GM19351 (cell line): ENCODE data around the gene RASD2.

ENCODE experiments used
- ATAC-seq: cut with Tn5 transposase; IDR thresholded peaks from one replicate; pipeline ENCODE4 v1.9.1; 2021; ENCODE audit warnings: mild to moderate bottlenecking, moderate library complexity; ENCODE audit not compliant: unreplicated experiment

RASD2 gene

GRCh38 chr22:35599364-35599763 is 58.7 kb downstream of the RASD2 start:
- no peak for ATAC-seq

GRCh38 chr22:35600476-35600875 is 59.8 kb downstream of the RASD2 start:
- no peak for ATAC-seq

DNA sequence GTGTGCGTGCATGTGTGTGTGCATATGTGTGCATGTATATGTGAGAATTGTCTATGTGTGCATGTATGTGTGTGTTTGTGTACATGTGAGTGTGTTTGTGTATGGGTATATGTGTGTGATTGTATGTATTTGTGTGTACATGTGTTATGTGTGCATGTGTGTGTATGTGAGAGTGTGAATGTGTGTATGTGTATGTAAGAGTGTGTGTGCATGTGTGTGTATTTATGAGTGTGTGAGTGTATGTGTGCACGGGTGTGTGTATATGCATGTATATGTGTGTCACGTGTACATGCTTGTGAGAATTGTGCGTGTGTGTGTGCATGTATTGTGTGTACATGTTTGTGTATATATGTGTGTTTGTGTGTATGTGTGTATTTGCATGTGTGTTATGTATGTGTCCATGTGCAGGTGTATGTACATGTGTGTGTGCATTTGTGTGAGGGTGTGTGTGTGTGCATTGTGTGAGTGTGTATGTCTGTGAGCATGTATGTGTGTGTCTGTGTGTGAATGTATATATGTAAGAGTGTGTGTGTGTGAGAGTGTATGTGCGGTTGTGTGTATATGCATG is 60.5 kb downstream of the RASD2 start:
- ATAC-seq, result no peak

DNA sequence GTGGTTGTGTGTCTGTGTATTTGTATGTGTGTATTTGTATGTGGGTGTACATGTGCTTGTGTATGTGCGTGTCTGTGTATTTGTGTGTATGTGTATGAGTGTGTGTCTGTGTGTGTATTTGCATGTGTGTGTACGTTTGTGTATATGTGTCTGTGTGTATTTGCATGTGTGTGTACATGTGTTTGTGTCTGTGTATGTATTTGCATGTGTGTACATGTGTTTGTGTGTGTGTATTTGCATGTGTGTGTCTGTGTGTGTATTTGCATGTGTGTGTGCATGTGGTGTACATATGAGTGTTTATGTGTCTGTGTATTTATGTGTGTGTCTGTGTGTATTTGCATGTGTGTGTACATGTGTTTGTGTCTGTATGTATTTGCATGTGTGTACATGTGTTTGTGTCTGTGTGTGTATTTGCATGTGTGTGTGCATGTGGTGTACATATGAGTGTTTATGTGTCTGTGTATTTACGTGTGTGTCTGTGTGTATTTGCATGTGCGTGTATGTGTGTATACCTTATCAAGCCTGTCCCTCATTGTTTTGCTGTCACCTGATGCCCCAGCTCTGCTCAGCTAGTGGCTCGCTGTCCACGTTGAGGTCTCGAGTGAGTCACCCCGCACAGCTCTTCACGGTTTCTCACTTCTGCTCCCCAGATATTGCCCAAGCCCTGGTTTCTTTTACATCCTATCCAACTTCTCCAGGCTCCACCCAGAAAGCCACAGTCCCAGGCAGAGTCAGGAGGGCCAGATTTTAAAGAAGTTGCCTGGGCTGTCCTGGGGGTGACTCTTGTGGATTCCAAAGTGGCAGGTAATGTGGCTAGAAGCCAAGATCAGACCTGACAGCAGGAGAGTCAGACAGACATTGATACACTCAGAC is 61.3 kb downstream of the RASD2 start:
- ATAC-seq, result no peak
